Skin of body (tissue), 2 donors: ENCODE measurements around the gene CYP2D6. TPM values are rescaled to one million over a fixed set of nuclear protein-coding genes. Genes with fewer than 3 reads are reported as not detected.
"Not testable (repeated sequence)": the region's sequence is repeated elsewhere in the genome, so short reads cannot be mapped to it uniquely, and the experiment has no call there.

ENCODE experiments used
- DNase-seq: peaks from one replicate; lab custom pipeline; 2025; lab: John Stamatoyannopoulos, UW
- total RNA-seq: library from RNA; depleted of rRNA; stranded (reverse); fragments of >200 nt; gene quantifications from one replicate; pipeline ENCODE4 v1.2.3, GENCODE V29; 2014

The CYP2D6 gene
- total RNA-seq, 1 donor from 2014 or later: 1.4 TPM

DNA sequence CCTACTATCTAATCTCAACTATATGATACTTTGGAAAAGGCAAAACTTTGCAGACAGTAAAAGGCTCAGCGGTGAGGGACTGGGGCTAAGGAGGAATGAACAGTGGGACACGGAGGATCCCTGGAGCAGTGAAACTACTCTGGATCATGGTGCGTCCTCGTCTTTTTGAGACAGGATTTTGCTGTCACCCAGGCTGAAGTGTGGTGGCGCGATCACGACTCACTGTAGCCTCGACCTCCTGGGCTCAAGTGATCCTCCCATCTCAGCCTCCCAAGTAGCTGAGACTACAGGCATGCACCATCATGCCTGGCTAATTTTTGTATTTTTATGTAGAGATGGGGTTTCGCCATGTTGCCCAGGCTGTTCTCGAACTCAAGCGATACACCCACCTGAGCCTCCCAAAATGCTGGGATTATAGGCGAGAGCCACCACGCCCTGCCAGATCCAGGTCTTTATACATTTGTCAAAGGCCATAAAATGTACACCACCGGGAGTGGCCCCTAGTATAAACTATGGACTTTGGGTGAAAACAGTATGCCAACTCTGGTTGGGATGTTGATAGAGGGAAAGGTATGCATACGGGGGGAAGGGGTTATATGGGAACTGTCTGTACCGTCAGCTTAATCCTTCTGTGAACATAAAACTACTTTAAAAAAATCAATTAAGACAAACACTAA lies 28.0 kb upstream of the CYP2D6 start:
- DNase-seq: no peak

DNA sequence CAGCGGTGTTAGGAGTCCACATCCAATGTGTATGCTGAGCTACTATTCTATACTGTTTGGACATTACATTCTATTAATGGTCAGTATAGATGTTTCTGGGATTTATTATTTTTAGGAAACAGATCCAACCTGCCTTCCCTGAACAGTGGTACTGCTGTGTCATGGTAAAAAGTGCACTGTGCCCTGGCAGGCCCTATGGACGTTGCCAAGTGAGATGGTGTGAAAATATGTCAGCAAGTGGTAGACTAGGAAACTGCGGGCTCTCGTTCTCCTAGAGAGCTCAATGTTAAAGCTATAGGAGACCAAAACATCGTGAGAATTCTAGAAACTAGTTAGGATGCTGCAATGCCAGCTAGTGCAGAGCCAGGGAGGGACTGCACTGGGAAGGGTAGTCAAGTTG lies 26.0 kb upstream of the CYP2D6 start:
- DNase-seq: no peak

DNA sequence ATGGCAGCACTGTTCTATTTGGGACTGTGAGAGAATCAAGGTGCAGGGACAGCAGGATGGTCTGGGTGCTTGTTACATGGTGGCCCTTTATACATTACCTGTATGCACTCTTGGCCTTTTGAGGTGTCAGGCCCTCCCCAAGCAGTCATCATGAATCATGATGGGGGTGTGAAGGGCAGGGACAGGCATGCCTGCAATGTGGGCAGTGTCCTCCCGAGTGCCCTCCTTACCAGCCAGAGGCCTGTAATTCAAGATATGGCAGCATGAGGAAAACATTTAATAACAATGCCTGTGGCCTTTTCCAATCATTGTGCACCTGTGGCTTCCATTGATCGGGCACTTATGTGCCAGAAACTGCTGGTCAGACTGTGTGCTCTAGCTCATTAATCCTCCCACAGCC lies 25.5 kb upstream of the CYP2D6 start:
- no peak for DNase-seq

DNA sequence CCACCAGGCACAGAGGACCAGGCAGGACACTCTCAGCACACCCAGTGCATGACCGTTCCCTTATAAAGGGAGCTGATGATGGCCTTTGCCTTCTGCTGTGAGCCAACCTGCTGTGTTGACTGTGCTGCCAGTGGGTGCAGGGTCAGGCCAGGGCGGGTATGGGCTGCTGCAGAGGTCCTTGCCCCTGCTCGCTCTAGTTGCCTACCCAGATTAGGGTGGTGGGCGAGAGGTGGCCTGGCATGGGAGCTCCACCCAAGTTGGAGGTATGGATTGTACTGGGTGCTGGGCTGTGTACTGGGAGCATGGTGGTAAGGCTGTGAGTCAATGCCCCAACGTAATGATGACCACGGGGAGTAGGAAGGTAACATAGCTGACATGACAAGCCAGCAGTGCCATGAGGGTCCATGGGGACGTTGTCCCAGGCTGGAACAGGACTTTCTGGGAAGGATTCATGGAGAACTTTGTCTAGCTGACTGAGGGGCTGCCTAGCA lies 24.5 kb upstream of the CYP2D6 start:
- DNase-seq: no peak

DNA sequence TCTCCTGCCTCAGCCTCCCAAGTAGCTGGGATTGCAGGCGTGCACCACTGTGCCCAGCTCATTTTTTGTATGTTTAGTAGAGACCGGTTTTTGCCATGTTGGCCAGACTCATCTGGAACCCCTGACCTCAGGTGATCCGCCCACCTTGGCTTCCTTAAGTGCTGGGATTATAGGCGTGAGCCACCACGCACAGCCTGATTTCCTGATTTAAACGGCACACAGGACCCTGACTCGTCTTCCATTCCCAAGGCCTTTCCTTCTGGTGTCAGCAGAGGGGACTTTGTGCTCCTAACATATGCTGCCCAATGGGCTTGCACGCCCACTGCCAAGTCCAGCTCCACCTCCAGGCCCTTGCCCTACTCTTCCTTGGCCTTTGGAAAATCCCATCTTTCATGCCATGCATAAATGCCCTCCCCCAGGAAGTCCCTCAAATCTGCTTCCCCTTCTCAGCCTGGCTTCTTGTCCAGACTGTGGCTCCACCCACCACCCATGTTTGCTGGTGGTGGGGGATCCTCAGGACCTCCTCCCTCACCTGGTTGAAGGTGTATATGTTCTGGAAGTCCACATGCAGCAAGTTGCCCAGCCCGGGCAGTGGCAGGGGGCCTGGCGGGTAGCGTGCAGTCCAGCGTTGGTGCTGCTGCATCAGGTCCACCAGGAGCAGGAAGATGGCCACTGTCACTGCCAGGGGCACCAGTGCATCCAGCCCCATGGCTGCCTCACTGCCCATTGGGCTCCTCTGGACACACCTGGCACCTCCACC lies 23.9 kb upstream of the CYP2D6 start:
- no peak for DNase-seq

DNA sequence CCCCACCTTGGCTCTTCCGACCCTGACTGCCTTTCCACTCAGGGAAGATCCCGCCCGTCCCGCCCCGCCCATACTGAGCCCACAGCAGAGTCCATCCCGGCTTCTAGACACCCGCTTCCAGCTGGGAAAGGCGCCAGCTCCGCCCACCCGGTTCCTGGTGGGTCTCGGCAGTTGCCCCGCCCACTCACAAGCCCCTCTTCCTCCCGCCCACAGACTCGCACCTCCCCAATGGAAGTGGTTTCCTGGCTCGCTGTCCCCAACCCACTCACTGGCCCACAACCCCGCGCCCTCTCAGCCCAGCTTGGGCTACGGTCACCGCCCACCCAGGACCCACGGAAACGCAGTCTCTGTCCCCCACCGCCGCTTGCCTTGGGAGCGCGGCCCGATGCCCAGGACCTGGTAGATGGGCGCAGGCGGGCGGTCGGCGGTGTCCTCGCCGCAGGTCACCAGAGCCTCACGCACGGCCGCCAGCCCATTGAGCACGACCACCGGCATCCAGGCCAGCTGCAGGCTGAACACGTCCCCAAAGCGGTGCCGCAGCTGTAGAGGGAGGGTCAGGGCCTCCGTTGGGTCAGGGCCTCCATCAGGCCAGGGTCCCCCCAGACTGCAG lies 22.2 kb upstream of the CYP2D6 start:
- DNase-seq: no peak

DNA sequence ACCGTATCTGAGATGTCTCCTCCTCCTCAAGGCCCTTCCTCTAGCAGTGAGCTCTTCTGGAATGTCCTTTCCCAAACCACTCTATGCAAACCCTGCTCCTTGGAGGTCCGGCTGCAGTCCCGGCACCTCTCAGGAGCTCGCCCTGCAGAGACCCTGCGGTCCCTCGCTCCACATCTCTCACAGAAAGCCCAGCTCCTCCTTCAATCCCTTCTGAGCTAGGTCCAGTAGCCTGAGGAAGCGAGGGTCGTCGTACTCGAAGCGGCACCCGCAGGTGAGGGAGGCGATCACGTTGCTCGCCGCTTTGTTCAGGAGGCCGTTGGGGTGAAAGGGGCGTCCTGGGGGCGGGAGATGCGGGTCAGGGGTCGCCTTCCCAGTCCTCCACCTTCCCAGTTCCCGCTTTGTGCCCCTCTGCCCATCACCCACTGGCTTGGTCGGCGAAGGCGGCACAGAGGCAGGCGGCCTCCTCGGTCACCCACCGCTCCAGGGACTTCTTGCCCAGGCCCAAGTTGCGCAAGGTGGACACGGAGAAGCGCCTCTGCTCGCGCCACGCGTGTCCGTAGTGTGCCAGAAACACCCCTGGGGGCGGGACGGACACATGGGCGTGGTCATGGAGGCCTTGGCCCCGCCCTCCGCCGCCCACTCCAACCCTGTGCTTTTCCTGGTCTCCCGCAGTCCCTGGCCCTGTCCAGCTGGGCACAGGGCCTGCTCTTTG lies 21.5 kb upstream of the CYP2D6 start:
- no peak for DNase-seq

DNA sequence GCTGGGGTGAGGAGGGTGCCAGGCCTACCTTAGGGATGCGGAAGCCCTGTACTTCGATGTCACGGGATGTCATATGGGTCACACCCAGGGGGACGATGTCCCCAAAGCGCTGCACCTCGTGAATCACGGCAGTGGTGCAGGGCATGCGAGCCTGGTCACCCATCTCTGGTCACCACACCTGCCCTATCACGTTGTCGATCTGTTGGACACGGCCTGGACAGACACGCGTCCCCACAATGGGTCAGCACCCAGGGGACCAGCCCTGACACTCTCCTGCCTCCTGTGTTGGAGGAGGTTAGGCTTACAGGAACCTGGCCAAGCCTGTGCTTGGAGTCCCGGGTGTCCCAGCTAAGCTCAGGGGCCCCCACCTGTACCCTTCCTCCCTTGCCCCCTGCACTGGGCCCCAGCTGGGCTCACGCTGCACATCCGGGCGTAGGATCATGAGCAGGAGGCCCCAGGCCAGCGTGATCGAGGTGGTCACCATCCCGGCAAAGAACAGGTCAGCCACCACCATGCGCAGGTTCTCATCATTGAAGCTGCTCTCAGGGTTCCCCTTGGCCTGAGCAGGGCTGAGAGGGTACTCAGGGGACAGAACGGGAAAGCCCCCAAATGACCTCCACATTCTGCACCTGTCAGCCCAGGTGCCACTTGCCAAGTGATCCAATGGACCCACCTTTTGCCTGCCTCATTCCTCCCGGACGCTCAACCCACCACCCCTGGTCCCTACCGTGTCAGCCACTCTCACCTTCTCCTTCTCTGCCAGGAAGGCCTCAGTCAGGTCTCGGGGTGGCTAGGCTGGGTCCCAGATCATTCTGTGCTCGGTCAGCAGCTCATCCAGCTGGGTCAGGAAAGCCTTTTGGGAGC lies 20.3 kb upstream of the CYP2D6 start:
- DNase-seq: no peak

DNA sequence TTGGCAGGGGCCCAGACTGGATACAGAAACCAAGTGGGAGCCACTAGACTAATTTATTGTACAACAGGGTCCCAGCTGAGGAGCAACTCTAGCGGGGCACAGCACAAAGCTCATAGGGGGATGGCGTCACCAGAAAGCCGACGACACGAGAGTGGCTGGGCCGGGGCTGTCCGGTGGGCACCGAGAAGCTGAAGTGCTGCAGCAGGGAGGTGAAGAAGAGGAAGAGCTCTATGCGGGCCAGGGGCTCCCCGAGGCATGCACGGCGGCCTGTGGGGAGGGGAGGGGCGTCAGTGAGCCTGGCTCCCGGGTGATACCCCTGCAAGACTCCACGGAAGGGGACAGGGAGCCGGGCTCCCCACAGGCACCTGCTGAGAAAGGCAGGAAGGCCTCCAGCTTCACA lies 19.2 kb upstream of the CYP2D6 start:
- DNase-seq: not testable (repeated sequence)

DNA sequence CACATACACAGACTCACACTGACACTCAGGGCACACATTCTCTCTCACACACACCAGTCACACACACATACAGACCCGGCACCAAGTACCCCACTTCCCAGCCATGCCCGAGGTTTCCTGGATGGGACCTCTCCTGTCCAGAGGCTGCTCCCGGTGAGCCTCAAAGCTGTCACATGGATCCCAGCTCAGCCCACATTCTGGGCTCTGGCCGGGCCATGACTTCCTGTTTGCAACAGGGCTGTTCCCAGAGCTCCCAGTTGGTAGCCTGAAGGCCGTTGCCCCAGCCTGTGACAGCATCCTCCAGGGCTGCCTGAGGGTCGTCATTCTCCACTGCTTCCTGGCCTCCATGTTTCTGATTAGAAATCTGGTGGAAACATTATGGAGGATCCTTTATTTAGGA lies 14.6 kb upstream of the CYP2D6 start:
- DNase-seq: no peak

DNA sequence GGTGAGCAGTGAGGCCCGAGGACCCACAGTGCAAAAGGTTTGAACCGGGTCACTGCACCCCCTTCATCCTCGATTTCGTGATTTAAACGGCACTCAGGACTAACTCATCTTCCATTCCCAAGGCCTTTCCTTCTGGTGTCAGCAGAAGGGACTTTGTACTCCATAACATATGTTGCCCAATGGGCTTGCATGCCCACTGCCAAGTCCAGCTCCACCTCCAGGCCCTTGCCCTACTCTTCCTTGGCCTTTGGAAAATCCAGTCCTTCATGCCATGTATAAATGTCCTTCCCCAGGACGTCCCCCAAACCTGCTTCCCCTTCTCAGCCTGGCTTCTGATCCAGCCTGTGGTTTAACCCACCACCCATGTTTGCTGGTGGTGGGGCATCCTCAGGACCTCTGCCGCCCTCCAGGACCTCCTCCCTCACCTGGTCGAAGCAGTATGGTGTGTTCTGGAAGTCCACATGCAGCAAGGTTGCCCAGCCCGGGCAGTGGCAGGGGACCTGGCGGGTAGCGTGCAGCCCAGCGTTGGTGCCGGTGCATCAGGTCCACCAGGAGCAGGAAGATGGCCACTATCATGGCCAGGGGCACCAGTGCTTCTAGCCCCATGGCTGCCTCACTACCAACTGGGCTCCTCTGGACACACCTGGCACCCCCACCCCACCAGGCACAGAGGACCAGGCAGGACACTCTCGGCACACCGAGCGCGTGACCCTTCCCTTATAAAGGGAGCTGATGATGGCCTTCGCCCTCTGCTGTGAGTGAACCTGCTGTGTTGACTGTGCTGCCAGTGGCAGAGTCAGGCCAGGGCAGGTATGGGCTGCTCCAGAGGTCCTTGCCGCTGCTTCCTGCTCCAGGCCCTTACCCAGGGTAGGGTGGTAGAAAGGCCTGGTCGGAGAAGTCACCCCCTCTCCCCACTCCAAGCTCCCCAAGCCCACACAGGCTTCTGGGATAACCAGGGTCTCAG lies 13.5 kb upstream of the CYP2D6 start:
- not testable (repeated sequence) for DNase-seq

DNA sequence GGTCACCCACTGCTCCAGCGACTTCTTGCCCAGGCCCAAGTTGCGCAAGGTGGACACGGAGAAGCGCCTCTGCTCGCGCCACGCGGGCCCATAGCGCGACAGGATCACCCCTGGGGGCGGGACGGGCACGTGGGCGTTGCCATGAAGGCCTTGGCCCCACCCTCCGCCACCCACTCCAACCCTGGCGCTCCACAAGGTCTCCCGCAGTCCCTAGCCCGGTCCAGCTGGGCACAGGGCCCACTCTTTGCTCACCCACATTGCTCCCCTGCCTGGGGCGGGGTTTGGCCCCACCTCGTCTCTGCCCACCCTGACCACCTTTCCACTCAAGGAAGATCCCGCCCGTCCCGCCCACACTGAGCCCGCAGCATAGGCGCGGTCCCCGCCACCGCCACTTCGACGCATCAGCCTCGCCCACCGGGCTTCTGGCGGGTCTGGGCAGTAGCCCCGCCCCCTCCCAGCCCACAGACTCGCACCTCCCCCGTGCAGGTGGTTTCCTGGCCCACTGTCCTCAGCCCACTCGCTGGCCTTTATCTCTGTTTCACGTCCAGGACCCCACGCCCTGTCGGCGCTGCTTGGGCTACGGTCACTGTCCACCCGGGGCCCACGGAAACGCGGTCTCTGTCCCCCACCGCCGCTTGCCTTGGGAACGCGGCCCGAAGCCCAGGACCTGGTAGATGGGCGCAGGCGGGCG lies 12.3 kb upstream of the CYP2D6 start:
- no peak for DNase-seq

DNA sequence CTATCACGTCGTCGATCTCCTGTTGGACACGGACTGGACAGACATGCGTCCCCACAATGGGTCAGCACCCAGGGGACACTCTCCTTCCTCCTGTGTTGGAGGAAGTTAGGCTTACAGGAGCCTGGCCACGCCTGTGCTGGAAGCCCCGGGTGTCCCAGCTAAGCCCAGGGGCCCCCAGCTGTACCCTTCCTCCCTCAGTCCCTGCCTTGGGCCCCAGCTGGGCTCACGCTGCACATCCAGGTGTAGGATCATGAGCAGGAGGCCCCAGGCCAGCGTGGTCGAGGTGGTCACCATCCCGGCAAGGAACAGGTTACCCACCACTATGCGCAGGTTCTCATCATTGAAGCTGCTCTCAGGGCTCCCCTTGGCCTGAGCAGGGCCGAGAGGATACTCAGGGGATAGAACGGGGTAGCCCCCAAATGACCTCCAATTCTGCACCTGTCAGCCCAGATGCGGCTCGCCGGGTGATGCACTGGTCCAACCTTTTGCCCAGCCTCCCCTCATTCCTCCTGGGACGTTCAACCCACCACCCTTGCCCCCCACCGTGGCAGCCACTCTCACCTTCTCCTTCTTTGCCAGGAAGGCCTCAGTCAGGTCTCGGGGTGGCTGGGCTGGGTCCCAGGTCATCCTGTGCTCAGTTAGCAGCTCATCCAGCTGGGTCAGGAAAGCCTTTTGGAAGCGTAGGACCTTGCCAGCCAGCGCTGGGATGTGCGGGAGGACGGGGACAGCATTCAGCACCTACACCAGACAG lies 10.9 kb upstream of the CYP2D6 start:
- DNase-seq: not testable (repeated sequence)

DNA sequence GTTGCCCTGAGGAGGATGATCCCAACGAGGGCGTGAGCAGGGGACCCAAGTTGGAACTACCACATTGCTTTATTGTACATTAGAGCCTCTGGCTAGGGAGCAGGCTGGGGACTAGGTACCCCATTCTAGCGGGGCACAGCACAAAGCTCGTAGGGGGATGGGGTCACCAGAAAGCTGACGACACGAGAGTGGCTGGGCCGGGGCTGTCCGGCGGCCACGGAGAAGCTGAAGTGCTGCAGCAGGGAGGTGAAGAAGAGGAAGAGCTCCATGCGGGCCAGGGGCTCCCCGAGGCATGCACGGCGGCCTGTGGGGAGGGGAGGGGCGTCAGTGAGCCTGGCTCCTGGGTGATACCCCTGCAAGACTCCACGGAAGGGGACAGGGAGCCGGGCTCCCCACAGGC lies 9.5 kb upstream of the CYP2D6 start:
- DNase-seq: not testable (repeated sequence)

DNA sequence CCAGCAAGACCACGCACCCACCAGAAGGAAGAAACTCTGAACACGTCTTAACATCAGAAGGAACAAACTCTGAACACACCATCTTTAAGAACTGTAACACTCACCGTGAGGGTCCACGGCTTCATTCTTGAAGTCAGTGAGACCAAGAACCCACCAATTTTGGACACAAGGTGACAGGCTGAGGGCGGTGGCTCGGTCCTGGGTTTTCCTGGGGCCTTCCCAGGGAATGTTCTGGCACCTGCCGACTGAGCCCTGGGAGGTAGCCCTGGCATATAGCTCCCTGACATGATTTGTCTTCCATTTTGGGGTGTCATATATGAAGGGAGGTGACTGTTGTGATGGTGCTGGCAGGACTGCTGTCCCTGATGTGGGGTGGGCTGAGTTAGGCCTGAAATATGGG lies 8.9 kb upstream of the CYP2D6 start:
- not testable (repeated sequence) for DNase-seq

DNA sequence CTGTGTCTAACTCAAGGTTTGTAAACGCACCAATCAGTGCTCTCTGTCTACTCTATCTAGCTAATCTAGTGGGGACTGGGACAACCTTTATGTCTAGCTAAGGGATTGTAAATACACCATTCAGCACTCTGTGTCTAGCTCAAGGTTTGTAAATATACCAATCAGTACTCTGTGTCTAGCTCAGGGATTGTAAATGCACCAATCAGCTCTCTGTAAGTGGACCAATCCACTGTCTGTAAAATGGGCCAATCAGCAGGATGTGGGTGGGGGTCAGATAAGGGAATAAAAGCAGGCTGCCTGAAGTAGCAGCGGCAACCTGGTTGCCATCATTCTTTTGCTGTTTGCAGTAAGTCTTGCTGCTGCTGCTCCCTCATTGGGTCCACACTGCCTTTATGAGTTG lies 8.4 kb upstream of the CYP2D6 start:
- no peak for DNase-seq

DNA sequence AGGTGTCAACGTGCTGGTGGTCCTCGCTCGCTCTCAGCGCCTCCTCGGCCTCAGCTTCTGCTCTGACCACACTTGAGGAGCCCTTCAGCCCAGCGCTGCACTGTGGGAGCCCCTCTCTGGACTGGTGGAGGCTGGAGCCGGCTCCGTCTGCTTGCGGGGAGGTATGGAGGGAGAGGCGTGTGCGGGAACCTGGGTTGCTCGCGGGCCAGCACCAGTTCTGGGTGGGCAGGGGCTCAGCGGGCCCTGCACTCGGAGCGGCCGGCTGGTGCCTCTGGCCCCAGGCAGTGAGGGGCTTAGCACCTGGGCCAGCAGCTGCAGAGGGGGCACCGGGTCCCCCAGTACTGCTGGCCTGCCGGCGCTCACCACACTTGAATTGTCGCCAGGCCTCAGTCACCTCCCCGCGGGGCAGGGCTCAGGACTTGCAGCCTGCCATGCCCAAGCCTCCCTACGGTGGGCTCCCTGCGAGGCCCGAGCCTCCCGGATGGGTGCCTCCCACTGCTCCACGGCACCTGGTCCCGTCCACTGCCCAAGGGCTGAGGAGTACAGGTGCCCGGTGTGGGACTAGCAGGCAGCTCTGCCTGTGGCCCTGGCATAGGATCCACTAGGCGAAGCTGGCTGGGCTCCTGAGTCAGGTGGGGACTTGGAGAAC lies 7.6 kb upstream of the CYP2D6 start:
- DNase-seq: no peak

DNA sequence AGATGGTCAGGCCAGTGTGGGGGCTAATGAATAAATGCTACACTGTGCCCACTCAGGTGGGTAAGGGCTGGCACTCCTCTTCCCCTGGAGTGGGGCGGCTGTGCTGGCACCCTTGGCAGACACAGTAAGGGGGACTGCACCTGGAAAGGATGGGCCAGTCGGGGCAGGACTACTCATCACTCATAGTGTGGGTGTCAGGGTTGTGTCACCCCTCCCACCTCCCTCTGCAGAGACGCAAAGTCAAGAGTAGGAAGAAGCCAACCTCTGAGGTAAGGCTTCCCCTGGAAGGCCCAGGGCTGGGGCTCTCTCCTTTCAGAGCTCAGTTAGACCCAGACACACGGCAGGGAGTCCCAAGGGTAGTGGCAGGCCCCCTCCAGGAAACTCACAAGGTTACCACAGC lies 5.1 kb upstream of the CYP2D6 start:
- not testable (repeated sequence) for DNase-seq
